K562 (cell line): ENCODE data around the gene NINJ2. TPM values are rescaled to one million over a fixed set of nuclear protein-coding genes. Genes with fewer than 3 reads are reported as not detected.

ENCODE experiments used
- ATAC-seq: fragments of 200-7000 bp; cut with Tn5 transposase; 3 replicates; pipeline ENCODE4 v1.9.1; 2020; ENCODE audit warnings: moderate library complexity
- BruUV-seq: library from RNA; stranded (reverse); fragments of 400-500 nt; replicated peaks from 2 replicates; lab custom pipeline; 2021; lab: Mats Ljungman, UMichigan
- CTCF ChIA-PET: fragments of 300-600 bp; formaldehyde crosslinking; extraction: SDS; loops from one replicate; lab custom pipeline; 2021; ENCODE audit warnings: low intra/inter-chr PET ratio; lab: Yijun Ruan, JAX
- POLR2A ChIA-PET: fragments of 300-600, 350-650 bp; sonication (Branson Sonifier 250); formaldehyde crosslinking; extraction: SDS; loops from one replicate; lab custom pipeline; 2021; ENCODE audit warnings: antibody characterized with exemption, inconsistent platforms; lab: Yijun Ruan, JAX
- DNase-seq, 4 experiments: peaks; one replicate each; pipeline versions ENCODE4 v3.0.0 to v3.0.0-alpha.2; 2011 to 2018; ENCODE audit warnings: low spot score in 3 of 4, mixed read lengths in 3 of 4; ENCODE audit errors: extremely low read depth in 1 of 4
- FAIRE-seq: peaks from 2 replicates; lab custom pipeline; 2011; peaks lifted over from hg19 to GRCh38; lab: Jason Lieb, UNC
- H2AFZ ChIP-seq: 2 replicates; pipeline ENCODE4 v1.6.0; 2011; ENCODE audit warnings: low read depth, low read length, control low read depth, inconsistent platforms
- H3K27ac ChIP-seq: fragments of 200-600 bp; 3 replicates; pipeline ENCODE4 v1.8.0; 2011; ENCODE audit warnings: low read depth, mild to moderate bottlenecking, control low read depth, inconsistent platforms, low read length, moderate library complexity, mixed read lengths; ENCODE audit errors: extremely low read depth
- H3K27me3 ChIP-seq, 2 experiments: fragments of 300-600 bp in 1 of 2; 2 replicates in 1 of 2; 3 replicates in 1 of 2; pipeline versions ENCODE4 v1.6.0 to v1.8.0; 2011; ENCODE audit warnings: inconsistent platforms in 2 of 2, low read length in 2 of 2, mild to moderate bottlenecking in 1 of 2, mixed read lengths in 1 of 2, moderate library complexity in 1 of 2; ENCODE audit not compliant: control insufficient read depth in 2 of 2, insufficient read depth in 2 of 2
- H3K36me3 ChIP-seq: fragments of 300-600 bp; 3 replicates; pipeline ENCODE4 v1.8.0; 2011; ENCODE audit warnings: mild to moderate bottlenecking, low read length, inconsistent platforms; ENCODE audit not compliant: control insufficient read depth, insufficient read depth
- H3K4me1 ChIP-seq, 2 experiments: fragments of 200-600 bp in 1 of 2; replicated peaks in 1 of 2; 2 replicates in 1 of 2; 3 replicates in 1 of 2; pipeline versions ENCODE4 v1.5.1 to v1.8.0; 2011; ENCODE audit warnings: inconsistent platforms in 2 of 2, low read length in 2 of 2, mild to moderate bottlenecking in 1 of 2, mixed read lengths in 1 of 2, moderate library complexity in 1 of 2; ENCODE audit not compliant: control insufficient read depth in 2 of 2, insufficient read depth in 2 of 2
- H3K4me2 ChIP-seq: 2 replicates; pipeline ENCODE4 v1.6.1; 2011; ENCODE audit warnings: low read length, control low read depth, inconsistent platforms, mixed read lengths; ENCODE audit not compliant: insufficient read depth
- H3K4me3 ChIP-seq: fragments of 200-600 bp; sonication (generic), shearing (Covaris generic); 2 replicates; pipeline ENCODE4 v1.5.1; 2016; ENCODE audit warnings: control low read depth, inconsistent platforms
- H3K79me2 ChIP-seq: fragments of 200-600 bp; 3 replicates; pipeline ENCODE4 v1.8.0; 2011; ENCODE audit warnings: low read length, inconsistent platforms; ENCODE audit not compliant: control insufficient read depth, insufficient read depth
- H3K9ac ChIP-seq, 2 experiments: 2 replicates each; pipeline versions ENCODE4 v1.6.0 to v1.6.1; 2011; ENCODE audit warnings: low read depth in 2 of 2, low read length in 2 of 2, control low read depth in 1 of 2, inconsistent platforms in 1 of 2, mild to moderate bottlenecking in 1 of 2, mixed read lengths in 1 of 2; ENCODE audit not compliant: insufficient read depth in 1 of 2
- H3K9me1 ChIP-seq: one replicate; pipeline ENCODE4 v1.6.0; 2011; ENCODE audit warnings: inconsistent platforms, mild to moderate bottlenecking, low read length, moderate library complexity; ENCODE audit not compliant: control insufficient read depth, insufficient read depth
- H3K9me3 ChIP-seq: replicated peaks from 2 replicates; pipeline ENCODE4 v1.5.1; 2011; ENCODE audit warnings: low read depth, low read length, inconsistent platforms; ENCODE audit not compliant: control insufficient read depth, insufficient read depth
- H4K20me1 ChIP-seq: replicated peaks from 2 replicates; pipeline ENCODE4 v1.6.1; 2011; ENCODE audit warnings: low read length, inconsistent platforms, mixed read lengths; ENCODE audit not compliant: control insufficient read depth, insufficient read depth
- HCFC1 ChIP-seq: IDR thresholded peaks from 2 replicates; pipeline ENCODE4 v1.6.1; 2012; ENCODE audit warnings: low read depth, low read length, improper control_type of control experiment
- NEUROD1 ChIP-seq: fragments of 150-350 bp; IDR thresholded peaks from 2 replicates; pipeline ENCODE4 v1.6.1; 2014; ENCODE audit warnings: borderline replicate concordance, low read length, low read depth; ENCODE audit not compliant: partially characterized antibody
- ZFP91 ChIP-seq: sonication (generic); formaldehyde crosslinking; IDR thresholded peaks from 2 replicates; pipeline ENCODE4 v1.8.0; 2022; ENCODE audit warnings: mild to moderate bottlenecking, missing genetic modification reagents
- WGBS: fragments of 100-300 bp; shearing (Covaris generic); methylation state at CpG from one replicate; pipeline ENCODE4 v1.1.6; 2016; ENCODE audit warnings: low coverage, mixed read lengths; ENCODE audit not compliant: insufficient coverage; ENCODE audit errors: missing lambda C conversion rate; 5-methylcytosine and 5-hydroxymethylcytosine counted together
- in situ Hi-C: fragments of 300-500 bp; cut with MboI; formaldehyde crosslinking; loops from 4 replicates; pipeline ENCODE4 v1.15.0; 2018; ENCODE audit warnings: inconsistent platforms, mixed read lengths
- intact Hi-C: fragments of 100-400 bp; cut with micrococcal nuclease; formaldehyde crosslinking; loops from 2 replicates; pipeline ENCODE4 v1.14.2; 2022
- polyA plus RNA-seq, 8 experiments: library from polyadenylated mRNA; depleted of rRNA in 4 of 8; stranded (reverse) in 5 of 8; unstranded in 3 of 8; fragments of >200 nt; fragmentation: Nextera tagmentation in 2 of 8; fragmentation: Illumina TruSeq in 1 of 8; extraction: Ambion mirVana in 2 of 8; extraction: Trizol in 1 of 8; gene quantifications; 2 replicates each; pipeline versions ENCODE4 v1.2.1 to v1.2.3, GENCODE V29; 2011 to 2014; ENCODE audit warnings: inconsistent platforms in 1 of 8, missing spikeins in 1 of 8
- total RNA-seq, 7 experiments: library from RNA; depleted of rRNA in 6 of 7; stranded (reverse); fragments of >200 nt in 6 of 7; fragmentation: Illumina TruSeq in 2 of 7; extraction: Trizol in 2 of 7; gene quantifications; 2 replicates each; pipeline versions ENCODE4 v1.2.1 to v1.2.3, GENCODE V29; 2011 to 2021; ENCODE audit warnings: low replicate concordance in 1 of 7

NINJ2 gene
- total and polyA plus RNA-seq, 9 of the 15 experiments (the other 6 are each of a cell fraction or from before 2014, with no cell fraction given) = 2.6 to 16.0 (median 4.5) TPM

DNA sequence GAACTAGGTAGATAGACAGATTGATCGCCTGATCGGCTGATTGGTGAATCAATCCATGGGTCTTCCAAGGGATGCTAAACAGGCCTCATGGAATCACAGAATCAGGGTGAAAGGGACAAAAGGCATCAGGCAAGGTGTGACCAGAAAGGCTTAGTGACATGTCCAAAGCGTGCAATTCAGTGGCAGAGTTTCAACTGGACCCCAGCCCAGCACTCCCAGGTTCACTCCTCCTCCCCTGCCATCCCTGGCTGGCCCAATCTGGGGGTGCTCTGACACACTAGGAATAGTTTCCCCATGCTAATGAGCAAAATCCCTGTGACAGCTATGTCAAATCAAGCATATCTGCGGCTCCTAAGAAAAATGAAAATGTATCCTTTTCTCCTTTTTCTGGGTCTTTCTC lies 50.4 kb downstream of the NINJ2 start:
- no peak overlapping the region for H3K9ac ChIP-seq
- DNase-seq = no peak
- H3K27ac ChIP-seq = no peak overlapping the region
- H3K79me2 ChIP-seq = no peaks in the 10 kb centered on the region
- H3K4me2 ChIP-seq = no peak overlapping the region
- H3K36me3 ChIP-seq = no peaks in the 10 kb centered on the region
- ChIA-PET CTCF (no interaction called here), POLR2A (no interaction called here)
- intact Hi-C loops = loop anchor here (5.0 kb wide), 1 partner anchor 36 kb away; no protein-coding TSS in a partner anchor
- no peak overlapping the region for H3K4me3 ChIP-seq
- BruUV-seq = no TSS peak
- no peak for FAIRE-seq
- no peaks in the 10 kb centered on the region for H3K9me3 ChIP-seq
- no peak for ATAC-seq
- no peak for TF ChIP-seq ZFP91
- H4K20me1 ChIP-seq = no peaks in the 10 kb centered on the region
- no peaks in the 10 kb centered on the region for H3K27me3 ChIP-seq
- H2AFZ ChIP-seq = no peak overlapping the region
- in situ Hi-C loops = no loop called here
- WGBS = 82% methylated on average over 4 of the region's 4 CpGs
- H3K4me1 ChIP-seq = peaks cover 5 to 8% of the 10 kb centered on the region in 2 experiments; a peak in 4 of 5 replicates
- H3K9me1 ChIP-seq = no peaks in the 10 kb centered on the region

DNA sequence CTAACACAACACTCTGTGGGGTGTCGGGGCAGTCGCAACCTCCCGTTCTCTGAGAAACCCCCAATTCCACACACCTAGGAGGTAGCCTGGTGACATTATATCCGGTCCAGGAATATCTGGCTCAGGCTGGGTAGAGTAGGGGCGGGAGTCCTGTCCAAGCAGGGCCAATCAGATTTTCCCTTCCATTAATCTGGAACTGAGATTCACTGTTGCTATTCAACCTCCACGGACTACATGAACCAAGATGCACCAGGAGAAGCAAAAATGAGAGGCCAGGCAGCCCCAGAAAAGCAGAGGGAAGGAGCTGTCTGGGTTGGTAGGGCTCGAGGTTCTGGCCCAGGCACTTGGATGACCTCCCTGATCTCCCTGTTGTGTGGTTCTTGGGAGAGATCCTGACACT lies 51.0 kb downstream of the NINJ2 start:
- Histone ChIP-seq H3K9me3 (no peaks in the 10 kb centered on the region), H3K4me3 (no peak overlapping the region), H3K4me2 (no peak overlapping the region), H3K9me1 (no peaks in the 10 kb centered on the region), H2AFZ (no peak overlapping the region), H3K4me1 (peaks cover 5 to 8% of the 10 kb centered on the region in 2 experiments; a peak in 4 of 5 replicates), H4K20me1 (no peaks in the 10 kb centered on the region), H3K27me3 (no peaks in the 10 kb centered on the region), H3K27ac (no peak overlapping the region), H3K36me3 (no peaks in the 10 kb centered on the region), H3K9ac (no peak overlapping the region), H3K79me2 (no peaks in the 10 kb centered on the region)
- 41% methylated on average over 3 of the region's 7 CpGs for WGBS
- BruUV-seq = no TSS peak
- no peak for DNase-seq
- in situ Hi-C loops = no loop called here
- CTCF ChIA-PET = no interaction called here
- TF ChIP-seq NEUROD1 (no peak), HCFC1 (0 out of 2 replicates have a peak, but pooled peaks have one; percentile 27)
- ATAC-seq = no peak
- intact Hi-C loops = loop anchor here (5.0 kb wide), 1 partner anchor 35 kb away; no protein-coding TSS in a partner anchor
- no peak for FAIRE-seq
- POLR2A ChIA-PET = interaction anchor here (1.0 kb wide), 1 partner anchor 14 kb away, joined by 3 read pairs; no protein-coding TSS in a partner anchor
